Ascending aorta (tissue), 2 donors: Measurements from ENCODE around the gene PAPPA2. TPM values are rescaled to one million over a fixed set of nuclear protein-coding genes. Genes with fewer than 3 reads are reported as not detected.

Experiments
- DNase-seq, 2 donors: peaks; one replicate each; pipeline ENCODE4 v3.0.0-alpha.2; 2019; ENCODE audit warnings: low spot score in 2 of 2
- H3K27ac ChIP-seq, 2 donors: fragments of 200-600 bp; sonication (generic); one replicate each; pipeline ENCODE4 v1.5.1; 2016 to 2017; ENCODE audit warnings: mild to moderate bottlenecking in 1 of 2
- H3K27me3 ChIP-seq: fragments of 200-600 bp; sonication (generic); one replicate; pipeline ENCODE4 v1.5.1; 2017
- H3K36me3 ChIP-seq, 2 donors: fragments of 200-600 bp; sonication (generic); one replicate each; pipeline ENCODE4 v1.5.1; 2016
- H3K4me1 ChIP-seq, 2 donors: fragments of 200-600 bp; sonication (generic); one replicate each; pipeline ENCODE4 v1.5.1; 2016 to 2017; ENCODE audit warnings: mild to moderate bottlenecking in 1 of 2
- H3K4me3 ChIP-seq, 2 donors: fragments of 200-600 bp; sonication (generic); one replicate each; pipeline ENCODE4 v1.5.1; 2016 to 2017; ENCODE audit warnings: mild to moderate bottlenecking in 1 of 2
- H3K9me3 ChIP-seq, 2 donors: fragments of 200-600 bp; sonication (generic); one replicate each; pipeline ENCODE4 v1.5.1; 2016
- CTCF ChIP-seq, 3 experiments: fragments of 200-600 bp in 2 of 3; fragments of 450-650 bp in 1 of 3; sonication (generic) in 2 of 3; IDR thresholded peaks; one replicate each; pipeline ENCODE4 v1.5.1; 2016 to 2019; ENCODE audit warnings: antibody characterized with exemption in 3 of 3, mild to moderate bottlenecking in 1 of 3, moderate library complexity in 1 of 3
- intact Hi-C: fragments of 100-400 bp; cut with DNase I; formaldehyde crosslinking; loops from one replicate; pipeline ENCODE4 v1.15.1; 2023
- total RNA-seq: library from RNA; depleted of rRNA; stranded (reverse); fragments of >200 nt; gene quantifications from one replicate; pipeline ENCODE4 v1.1.0, GENCODE V29; 2016

Gene PAPPA2
- total RNA-seq, 1 donor from 2014 or later, result 2.9 TPM

GRCh38 chr1:176543360-176544129 is 80.6 kb downstream of the PAPPA2 start:
- Histone ChIP-seq H3K4me1 (no peaks in the 10 kb centered on the region), H3K27me3 (no peaks in the 10 kb centered on the region), H3K9me3 (no peaks in the 10 kb centered on the region), H3K27ac (no peak overlapping the region), H3K36me3 (no peaks in the 10 kb centered on the region), H3K4me3 (no peak overlapping the region)
- TF ChIP-seq CTCF (IDR thresholded peaks at IDR 0.05), result no peak
- DNase-seq, result no peak
- intact Hi-C loops, result no loop called here

GRCh38 chr1:176545034-176545639 is 82.2 kb downstream of the PAPPA2 start:
- Histone ChIP-seq H3K27ac (no peak overlapping the region), H3K27me3 (no peaks in the 10 kb centered on the region), H3K9me3 (no peaks in the 10 kb centered on the region), H3K36me3 (no peaks in the 10 kb centered on the region), H3K4me3 (no peak overlapping the region), H3K4me1 (no peaks in the 10 kb centered on the region)
- intact Hi-C loops, result no loop called here
- DNase-seq, result no peak
- TF ChIP-seq CTCF (IDR thresholded peaks at IDR 0.05), result no peak

- Histone ChIP-seq H3K27ac (no peak overlapping the region), H3K4me1 (no peaks in the 10 kb centered on the region), H3K4me3 (no peak overlapping the region), H3K9me3 (no peaks in the 10 kb centered on the region), H3K27me3 (no peaks in the 10 kb centered on the region), H3K36me3 (no peaks in the 10 kb centered on the region)
- no peak for TF ChIP-seq CTCF (IDR thresholded peaks at IDR 0.05)
- no peak for DNase-seq
- intact Hi-C loops, result no loop called here
These were observed 83.8 kb downstream of the PAPPA2 start for GRCh38 chr1:176546825-176547224.

GRCh38 chr1:176551146-176551545 is 88.2 kb downstream of the PAPPA2 start:
- no peaks in the 10 kb centered on the region for H3K36me3 ChIP-seq
- H3K27ac ChIP-seq, result no peak overlapping the region
- no peak for TF ChIP-seq CTCF (IDR thresholded peaks at IDR 0.05)
- H3K4me3 ChIP-seq, result no peak overlapping the region
- no peaks in the 10 kb centered on the region for H3K27me3 ChIP-seq
- H3K9me3 ChIP-seq, result no peaks in the 10 kb centered on the region
- no peaks in the 10 kb centered on the region for H3K4me1 ChIP-seq
- intact Hi-C loops, result no loop called here
- no peak for DNase-seq

- Histone ChIP-seq H3K9me3 (no peaks in the 10 kb centered on the region), H3K27ac (no peak overlapping the region), H3K36me3 (no peaks in the 10 kb centered on the region), H3K27me3 (no peaks in the 10 kb centered on the region), H3K4me1 (no peaks in the 10 kb centered on the region), H3K4me3 (no peak overlapping the region)
- intact Hi-C loops, result no loop called here
- no peak for TF ChIP-seq CTCF (IDR thresholded peaks at IDR 0.05)
- DNase-seq, result no peak
These were observed 89.4 kb downstream of the PAPPA2 start for GRCh38 chr1:176552217-176552991.
